Left ventricle myocardium inferior (tissue), 1 donor: ENCODE results near the gene TFPT. TPM values are rescaled to one million over a fixed set of nuclear protein-coding genes. Genes with fewer than 3 reads are reported as not detected.

Source experiments
- DNase-seq: peaks from one replicate; pipeline ENCODE4 v3.0.0-alpha.2; 2020
- H3K27ac ChIP-seq: fragments of 200-600 bp; replicated peaks from 2 replicates; pipeline ENCODE4 v1.8.0; 2021
- H3K27me3 ChIP-seq: fragments of 200-600 bp; 2 replicates; pipeline ENCODE4 v1.8.0; 2021; ENCODE audit warnings: low read depth
- H3K36me3 ChIP-seq: fragments of 200-600 bp; 2 replicates; pipeline ENCODE4 v1.8.0; 2021
- H3K4me1 ChIP-seq: fragments of 200-600 bp; 2 replicates; pipeline ENCODE4 v1.8.0; 2021
- H3K4me3 ChIP-seq: fragments of 200-600 bp; 2 replicates; pipeline ENCODE4 v1.8.0; 2021; ENCODE audit warnings: mild to moderate bottlenecking, moderate library complexity
- H3K9me3 ChIP-seq: fragments of 200-600 bp; replicated peaks from 2 replicates; pipeline ENCODE4 v1.8.0; 2021
- intact Hi-C: fragments of 100-400 bp; cut with micrococcal nuclease; formaldehyde crosslinking; loops from one replicate; pipeline ENCODE4 v1.11.0; 2022
- total RNA-seq: library from RNA; stranded (reverse); fragmentation: NEBNext Ultra II Directional; extraction: Animal tissue kit (Norgen Biotek cat#: 25700); gene quantifications from one replicate; pipeline ENCODE4 v1.2.1, GENCODE V29; 2021
- TF ChIP-seq, protein P1 (sequence below): fragments of 200-600 bp; IDR thresholded peaks from 2 replicates; pipeline ENCODE4 v1.8.0; 2021; ENCODE audit warnings: antibody characterized with exemption, mild to moderate bottlenecking, borderline replicate concordance
- donor health status: DM: no; HTN: yes; CAD: no; lungs with severe emphysema.

The TFPT gene
- total RNA-seq, 1 donor from 2014 or later = 14.5 TPM

DNA sequence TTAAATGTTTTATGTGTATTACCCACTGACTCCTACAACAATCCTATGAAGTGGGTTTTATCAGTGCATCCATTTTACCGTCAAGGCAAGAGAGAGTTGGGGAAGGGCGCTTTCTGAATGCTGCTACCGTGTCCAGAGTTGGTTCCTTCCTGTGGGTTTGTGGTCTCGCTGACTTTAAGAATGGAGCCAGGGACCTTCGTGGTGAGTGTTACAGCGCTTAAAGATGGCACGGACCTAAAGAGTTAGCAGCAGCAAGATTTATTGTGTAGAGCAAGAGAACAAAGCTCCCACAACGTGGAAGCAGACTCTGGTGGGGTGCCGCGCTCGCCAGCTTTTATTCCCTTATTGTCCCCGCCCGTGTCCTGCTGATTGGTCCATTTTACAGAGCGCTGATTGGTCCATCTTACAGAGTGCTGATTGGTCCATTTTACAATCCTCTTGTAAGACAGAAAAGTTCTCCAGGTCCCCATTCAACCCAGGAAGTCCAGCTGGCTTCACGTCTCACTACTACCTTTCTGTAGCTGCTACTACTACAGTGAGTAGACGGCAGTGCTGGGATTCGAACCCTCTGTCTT lies 20.9 kb downstream of the TFPT start:
- no peak overlapping the region for H3K27ac ChIP-seq
- H3K36me3 ChIP-seq = no peaks in the 10 kb centered on the region
- no peaks in the 10 kb centered on the region for H3K9me3 ChIP-seq
- DNase-seq = no peak
- no peak overlapping the region for H3K4me3 ChIP-seq
- intact Hi-C loops = no loop called here
- TF ChIP-seq, protein P1, sequence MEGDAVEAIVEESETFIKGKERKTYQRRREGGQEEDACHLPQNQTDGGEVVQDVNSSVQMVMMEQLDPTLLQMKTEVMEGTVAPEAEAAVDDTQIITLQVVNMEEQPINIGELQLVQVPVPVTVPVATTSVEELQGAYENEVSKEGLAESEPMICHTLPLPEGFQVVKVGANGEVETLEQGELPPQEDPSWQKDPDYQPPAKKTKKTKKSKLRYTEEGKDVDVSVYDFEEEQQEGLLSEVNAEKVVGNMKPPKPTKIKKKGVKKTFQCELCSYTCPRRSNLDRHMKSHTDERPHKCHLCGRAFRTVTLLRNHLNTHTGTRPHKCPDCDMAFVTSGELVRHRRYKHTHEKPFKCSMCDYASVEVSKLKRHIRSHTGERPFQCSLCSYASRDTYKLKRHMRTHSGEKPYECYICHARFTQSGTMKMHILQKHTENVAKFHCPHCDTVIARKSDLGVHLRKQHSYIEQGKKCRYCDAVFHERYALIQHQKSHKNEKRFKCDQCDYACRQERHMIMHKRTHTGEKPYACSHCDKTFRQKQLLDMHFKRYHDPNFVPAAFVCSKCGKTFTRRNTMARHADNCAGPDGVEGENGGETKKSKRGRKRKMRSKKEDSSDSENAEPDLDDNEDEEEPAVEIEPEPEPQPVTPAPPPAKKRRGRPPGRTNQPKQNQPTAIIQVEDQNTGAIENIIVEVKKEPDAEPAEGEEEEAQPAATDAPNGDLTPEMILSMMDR = no peak
- H3K27me3 ChIP-seq = peaks cover 82% of the 10 kb centered on the region
- peaks cover 6% of the 10 kb centered on the region for H3K4me1 ChIP-seq

DNA sequence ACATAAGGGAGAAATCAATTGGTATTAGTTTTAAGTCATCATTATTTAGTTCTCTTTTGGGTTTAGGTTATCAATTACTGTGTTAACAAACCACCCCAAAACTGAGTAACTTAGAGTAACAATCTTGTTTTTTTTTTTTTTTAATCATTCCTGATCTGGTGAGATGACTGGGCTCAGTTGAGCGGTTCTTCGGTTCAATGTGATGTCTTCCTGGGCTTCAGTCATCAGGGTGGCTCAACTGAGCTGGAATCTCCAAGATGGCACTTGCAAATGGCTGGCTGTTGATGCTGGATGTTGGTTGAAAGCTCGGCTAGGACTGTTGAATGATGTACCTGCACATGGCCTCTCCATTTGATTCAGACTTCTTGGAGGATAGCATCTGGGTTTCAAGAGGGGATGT lies 31.0 kb downstream of the TFPT start:
- Histone ChIP-seq H3K9me3 (peaks cover 31% of the 10 kb centered on the region), H3K27ac (no peak overlapping the region), H3K4me1 (no peaks in the 10 kb centered on the region), H3K27me3 (peaks cover 15% of the 10 kb centered on the region), H3K36me3 (no peaks in the 10 kb centered on the region), H3K4me3 (no peak overlapping the region)
- intact Hi-C loops = no loop called here
- DNase-seq = no peak
- TF ChIP-seq, protein P1 = no peak

DNA sequence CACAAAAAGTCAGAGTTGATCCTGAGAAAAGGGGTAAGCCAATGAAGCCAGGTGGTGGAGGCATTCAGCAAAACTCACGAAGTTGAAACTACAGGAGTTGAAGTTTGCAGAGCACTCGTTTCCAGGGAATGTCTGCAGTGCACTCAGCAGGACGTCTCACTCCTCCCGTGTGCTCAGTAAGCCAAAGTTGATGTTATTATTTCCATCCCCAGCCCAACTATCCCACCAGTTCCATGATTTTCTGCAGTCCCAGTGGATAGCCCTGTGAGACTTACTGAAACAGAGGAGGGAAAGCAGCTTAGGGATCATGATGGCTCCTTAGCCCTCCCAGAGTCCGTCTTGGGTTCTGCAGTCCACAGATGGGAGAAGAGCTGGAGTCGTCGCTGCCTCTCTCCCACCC lies 34.4 kb downstream of the TFPT start, which contains the start of gene TARM1:
TARM1 (minus strand) TSS at position 334 of the 400 bp plus-strand sequence; CDS start at position 309, 25 bp downstream.
- no peaks in the 10 kb centered on the region for H3K36me3 ChIP-seq
- no peaks in the 10 kb centered on the region for H3K4me1 ChIP-seq
- TF ChIP-seq, protein P1 = no peak
- peaks cover 27% of the 10 kb centered on the region for H3K27me3 ChIP-seq
- H3K27ac ChIP-seq = no peak within 1 kb of the TSS
- DNase-seq = no peak
- intact Hi-C loops = no loop called here
- H3K9me3 ChIP-seq = peaks cover 33% of the 10 kb centered on the region
- no peak within 1 kb of the TSS for H3K4me3 ChIP-seq

DNA sequence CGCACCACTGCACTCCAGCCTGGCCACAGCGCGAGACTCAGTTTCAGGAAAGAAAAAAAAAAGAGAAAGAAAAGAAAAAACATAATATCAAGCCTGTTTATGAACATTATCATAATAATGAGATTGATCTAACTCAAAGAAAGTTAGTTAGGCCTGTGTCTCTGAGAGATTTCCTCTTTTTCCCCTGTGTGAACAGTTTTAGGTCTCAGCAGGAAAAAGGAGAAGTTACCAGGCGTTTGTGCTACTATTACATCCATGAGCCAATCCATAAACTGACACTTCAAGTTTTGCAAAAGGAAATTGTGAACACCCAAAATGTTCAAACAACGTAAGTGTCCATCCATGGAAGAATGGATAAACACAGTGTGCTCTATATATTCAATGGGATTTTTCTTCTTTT lies 38.1 kb downstream of the TFPT start:
- H3K4me3 ChIP-seq = no peak overlapping the region
- no peak for DNase-seq
- no peaks in the 10 kb centered on the region for H3K36me3 ChIP-seq
- TF ChIP-seq, protein P1 = no peak
- intact Hi-C loops = no loop called here
- peaks cover 31% of the 10 kb centered on the region for H3K27me3 ChIP-seq
- H3K4me1 ChIP-seq = no peaks in the 10 kb centered on the region
- peaks cover 33% of the 10 kb centered on the region for H3K9me3 ChIP-seq
- H3K27ac ChIP-seq = no peak overlapping the region

DNA sequence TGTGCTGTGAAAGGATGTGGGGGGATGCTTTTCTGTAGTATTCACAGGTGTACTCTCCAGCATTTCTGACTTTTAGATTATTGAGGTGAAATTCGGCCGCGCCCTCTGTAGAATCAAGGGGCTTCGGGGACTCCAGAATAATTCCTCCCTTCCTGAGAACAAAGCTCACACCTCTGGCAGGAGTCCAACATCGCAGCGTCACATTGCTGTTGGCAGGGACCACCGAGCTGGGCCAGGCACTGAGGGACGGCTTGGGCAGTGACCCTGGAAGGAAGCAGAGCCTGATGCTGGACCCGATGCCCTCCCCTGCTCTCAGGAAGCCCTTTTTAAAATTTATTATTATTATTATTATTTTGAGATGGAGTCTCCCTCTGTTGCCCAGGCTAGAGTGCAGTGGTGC lies 40.6 kb downstream of the TFPT start:
- intact Hi-C loops = no loop called here
- no peak overlapping the region for H3K27ac ChIP-seq
- peaks cover 24% of the 10 kb centered on the region for H3K9me3 ChIP-seq
- H3K36me3 ChIP-seq = no peaks in the 10 kb centered on the region
- TF ChIP-seq, protein P1 = no peak
- no peak overlapping the region for H3K4me3 ChIP-seq
- H3K4me1 ChIP-seq = no peaks in the 10 kb centered on the region
- peaks cover 26% of the 10 kb centered on the region for H3K27me3 ChIP-seq
- DNase-seq = no peak
